ENCODE results near the gene RUNX2.

Gene RUNX2

DNA sequence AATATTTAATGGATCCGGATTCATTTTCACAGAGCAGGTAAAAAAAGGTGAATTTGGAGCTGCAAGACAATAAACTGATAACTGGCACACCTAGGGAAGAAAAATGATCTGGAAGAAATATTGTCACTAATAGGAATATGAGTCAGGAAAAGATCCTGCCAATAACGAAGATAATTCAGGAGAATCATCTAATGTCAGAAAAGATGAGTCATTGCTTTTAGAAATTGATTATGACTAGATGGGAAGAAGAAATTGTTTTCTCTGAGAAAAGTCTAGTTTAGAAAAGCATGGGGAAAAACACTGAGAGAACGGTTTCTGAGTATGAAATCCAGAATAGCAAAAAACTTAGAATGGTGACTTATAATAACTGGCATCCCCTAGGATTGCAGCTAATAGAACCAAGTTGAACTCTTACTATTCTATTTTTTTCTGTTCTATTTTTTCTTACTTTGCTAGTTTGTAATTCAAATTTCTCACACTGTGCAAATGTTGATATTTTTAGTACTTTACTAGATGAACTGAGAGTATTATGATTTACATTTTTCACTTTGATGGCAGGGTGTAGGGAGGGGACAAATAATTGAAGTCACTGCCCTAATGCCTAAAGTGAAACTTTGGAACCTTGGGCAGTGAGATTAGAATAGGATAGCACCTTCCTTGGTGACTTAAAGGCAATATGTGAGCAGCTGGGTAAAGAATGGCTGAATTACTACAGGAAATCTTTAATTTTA lies 87.8 kb downstream of the RUNX2 start:
- DNase-seq: no peak

DNA sequence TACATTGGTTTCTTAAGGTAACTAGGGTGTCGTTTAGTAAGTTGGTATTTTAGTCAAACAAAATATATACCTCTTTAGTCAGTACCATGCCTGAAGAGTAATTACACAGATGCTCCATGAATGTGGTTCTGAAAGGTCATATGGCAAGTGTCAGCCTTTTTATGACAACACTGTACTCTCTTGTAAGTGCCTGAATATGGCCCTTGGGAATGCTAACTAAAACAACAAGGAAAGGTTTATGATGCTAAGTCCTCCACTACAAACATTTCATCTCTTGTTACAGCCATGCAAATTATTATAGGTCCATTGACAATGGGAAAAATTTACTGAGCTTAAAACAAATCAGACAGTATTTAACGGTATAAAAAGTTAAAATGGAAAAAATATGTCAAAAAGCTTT lies 88.6 kb downstream of the RUNX2 start:
- no peak for DNase-seq

DNA sequence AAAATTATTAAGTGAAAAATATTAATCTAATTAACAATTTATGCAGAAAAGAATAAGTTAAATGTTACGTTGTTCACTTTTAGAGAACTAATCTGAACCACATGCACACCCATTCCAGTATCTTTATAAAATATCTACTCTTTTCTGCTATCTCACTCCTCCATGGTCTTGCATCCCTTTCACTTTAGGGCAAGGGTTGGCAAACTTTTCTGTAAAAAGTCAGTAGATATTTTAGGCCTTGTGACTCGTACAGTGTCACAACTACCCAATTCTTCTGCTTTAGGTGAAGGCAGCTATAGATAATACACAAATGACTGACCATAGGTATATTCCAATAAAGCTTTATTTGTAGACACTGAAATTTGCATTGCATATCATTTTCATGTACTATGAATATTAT lies 89.3 kb downstream of the RUNX2 start:
- DNase-seq: no peak

GRCh38 chr6:45419571-45420082 lies 91.5 kb downstream of the RUNX2 start:
- no peak for DNase-seq

DNA sequence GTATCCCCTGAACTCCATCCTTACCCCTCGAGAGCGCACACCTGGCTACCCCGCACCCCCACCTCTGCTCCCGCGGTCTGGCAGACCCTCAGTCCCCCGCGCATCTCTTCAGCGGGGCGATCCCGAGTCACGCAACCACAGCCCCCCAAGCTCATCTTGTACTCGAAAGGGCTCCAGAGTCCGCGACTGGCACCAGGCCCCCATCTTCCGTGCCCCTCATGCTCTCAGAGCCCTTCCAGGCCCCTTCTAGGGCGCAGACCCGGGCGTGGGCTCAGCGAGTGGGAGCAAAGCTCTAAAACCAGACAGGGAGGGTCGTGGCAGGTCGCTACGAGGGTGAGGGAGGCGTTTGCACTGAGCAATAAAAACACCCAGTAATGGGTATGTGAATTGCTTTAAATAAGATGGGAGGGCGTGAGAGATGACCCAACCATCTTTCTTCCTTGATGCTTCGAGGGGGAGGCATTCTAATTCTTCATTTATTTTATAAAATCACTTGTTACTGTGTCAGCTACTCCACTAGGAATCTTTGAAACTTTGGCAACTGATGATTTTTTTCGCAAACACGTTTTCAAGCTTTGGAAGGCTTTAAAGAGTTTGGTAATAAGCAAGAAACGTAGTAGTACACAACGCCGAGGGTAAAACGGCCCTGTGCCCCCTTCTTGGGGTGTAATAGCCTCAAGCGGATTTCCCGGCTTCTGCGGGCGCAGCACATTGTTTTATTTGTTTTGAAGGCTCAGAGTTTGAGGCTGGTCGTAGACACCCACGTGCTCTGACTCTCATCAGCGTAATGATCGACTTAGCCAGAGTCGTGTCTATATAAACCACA lies 92.2 kb downstream of the RUNX2 start:
- no peak for DNase-seq

DNA sequence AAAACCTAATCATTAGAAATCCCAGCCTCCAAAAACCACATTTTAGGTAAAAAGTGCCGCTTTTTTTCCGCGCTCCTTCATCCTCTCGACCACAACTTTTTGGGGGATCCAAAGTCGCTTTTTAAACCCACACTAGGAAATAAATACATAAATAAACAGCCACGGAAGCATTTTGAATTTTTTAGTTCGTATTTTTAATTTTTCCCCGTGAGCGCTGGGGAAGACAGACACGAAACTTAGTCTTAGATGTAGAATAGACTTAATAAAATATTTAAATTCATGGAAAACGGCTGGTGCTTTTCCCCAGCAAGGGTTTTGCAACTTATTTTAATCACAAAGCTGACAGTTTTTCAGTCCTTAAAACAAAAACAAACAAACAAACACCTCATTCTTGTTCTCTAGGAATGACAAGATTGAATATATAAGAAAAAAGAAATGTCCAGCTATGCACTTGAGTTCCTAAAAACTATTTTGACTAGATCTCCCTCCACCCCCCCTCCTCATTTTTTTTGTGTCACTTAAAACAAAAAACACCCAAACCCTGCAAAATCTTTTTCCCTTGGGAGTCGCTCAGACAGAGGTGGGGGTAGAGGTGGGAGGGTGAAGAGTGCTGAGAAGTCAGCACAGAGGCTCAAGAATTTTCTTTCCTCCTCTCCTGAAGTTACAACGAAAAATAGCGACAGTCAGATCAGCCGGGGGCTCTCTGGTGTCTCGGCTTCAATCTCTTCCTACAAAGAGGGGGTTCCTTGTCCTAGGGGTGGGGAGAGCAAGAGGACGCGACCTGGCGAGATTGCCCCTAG lies 93.0 kb downstream of the RUNX2 start:
- DNase-seq: no peak

GRCh38 chr6:45421709-45422502 lies 93.8 kb downstream of the RUNX2 start:
- peak; percentile 29 for DNase-seq

- DNase-seq: peak; percentile 38
These were observed 94.5 kb downstream of the RUNX2 start for GRCh38 chr6:45422503-45423110.

DNA sequence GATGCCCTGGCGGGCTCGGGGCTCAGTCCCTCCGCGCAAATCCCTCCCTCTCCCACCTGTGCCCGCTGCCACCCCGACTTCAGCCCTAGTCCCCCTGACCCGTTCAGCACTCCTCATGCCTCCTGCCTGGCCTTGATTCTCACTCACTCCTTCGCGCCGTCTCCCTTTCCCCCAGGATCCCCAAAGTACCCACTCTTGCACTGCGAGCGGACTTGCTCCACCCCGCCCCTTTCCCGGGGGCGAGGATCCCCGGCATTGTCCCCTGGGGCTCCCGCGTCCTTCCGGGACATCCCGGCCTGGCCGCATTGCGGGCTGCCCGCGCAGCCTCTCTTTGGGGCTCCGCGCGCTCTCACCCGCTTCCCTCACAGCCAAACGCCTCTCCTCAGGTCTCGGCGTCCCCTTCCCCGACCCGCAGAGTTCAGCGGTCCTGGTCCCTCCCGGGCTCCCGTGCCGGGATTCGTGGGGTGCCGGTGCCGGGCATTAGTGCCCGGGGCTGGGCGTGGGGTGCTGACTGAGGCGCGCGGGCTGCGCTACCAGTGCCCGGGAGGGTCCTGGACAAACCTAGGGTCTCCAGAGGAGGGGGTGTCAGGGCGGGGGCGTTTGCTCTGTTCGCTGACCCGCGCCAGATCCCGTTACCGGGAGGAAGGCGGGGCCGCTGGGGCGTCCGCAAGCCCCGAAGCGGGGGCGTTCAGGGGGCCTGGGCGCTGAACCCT lies 95.1 kb downstream of the RUNX2 start:
- DNase-seq: no peak

DNA sequence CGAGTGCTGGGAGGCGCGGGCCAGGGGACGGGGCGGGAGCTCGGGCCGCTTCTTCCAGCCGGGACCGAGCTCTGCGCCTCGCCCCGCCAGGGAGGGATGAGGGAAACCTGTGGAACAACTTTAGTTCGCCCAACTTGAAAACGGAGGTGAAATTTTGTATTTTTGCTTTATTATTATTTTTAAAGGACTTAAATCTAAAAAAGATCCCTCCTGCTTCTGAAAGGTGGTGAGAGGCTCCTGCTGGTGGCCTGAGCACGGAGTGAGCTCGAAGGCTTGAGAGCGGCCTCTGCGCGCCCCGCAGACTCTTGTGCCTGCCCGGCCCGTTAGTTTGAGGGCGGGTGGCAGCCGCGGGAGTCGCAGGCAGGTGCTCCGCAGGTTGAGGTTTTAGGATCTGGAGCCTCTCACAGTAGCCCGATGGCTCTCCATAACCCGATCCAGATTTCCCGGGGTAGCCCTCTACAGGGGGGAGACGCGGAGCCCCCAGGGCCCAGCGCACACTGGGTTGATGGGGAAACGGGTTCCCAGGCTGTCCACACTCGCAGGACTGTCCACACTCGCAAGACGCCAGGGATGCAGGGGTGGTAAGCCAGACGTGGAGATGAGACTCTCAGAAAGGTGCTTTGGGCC lies 95.8 kb downstream of the RUNX2 start:
- no peak for DNase-seq

DNA sequence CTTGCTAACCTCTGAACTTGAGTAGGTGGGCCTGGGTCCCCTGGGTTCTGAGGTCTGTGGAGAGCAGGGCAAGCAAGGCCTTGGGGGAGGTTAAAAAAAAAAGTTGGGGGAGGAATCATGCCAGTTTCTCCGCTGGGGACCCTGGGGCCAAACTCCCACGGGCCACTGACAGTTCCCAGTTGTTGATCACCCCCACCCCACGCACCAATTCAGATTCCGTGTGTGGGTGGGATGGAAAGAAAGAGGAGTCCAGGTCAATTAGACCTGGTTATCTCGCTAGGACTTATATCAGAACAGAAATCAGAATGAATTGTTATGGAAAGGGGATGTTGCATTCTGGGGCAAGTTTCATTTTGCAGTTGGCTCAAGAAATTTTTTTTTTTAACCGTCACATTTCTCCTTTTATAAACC lies 96.3 kb downstream of the RUNX2 start:
- no peak for DNase-seq

- no peak for DNase-seq
These were observed 98.1 kb downstream of the RUNX2 start for GRCh38 chr6:45426251-45426650.

DNA sequence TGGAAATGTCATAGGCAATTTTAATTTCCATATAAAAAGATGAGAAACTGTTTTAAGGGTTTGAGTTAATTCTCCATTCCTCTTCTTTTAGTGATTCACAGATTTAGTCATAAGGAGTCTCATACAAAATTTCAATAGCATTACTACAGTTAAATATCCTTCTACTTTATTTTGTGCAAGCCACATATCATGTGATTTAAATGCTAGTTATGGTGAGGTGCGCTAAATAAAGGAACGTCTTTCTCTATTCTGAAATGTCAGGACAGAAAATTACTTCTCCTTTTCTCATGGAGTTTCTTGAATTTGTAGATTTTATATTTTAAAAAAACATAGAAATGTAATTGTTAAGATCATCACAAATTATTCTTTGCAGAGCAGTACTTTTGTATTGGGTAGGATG lies 99.6 kb downstream of the RUNX2 start:
- no peak for DNase-seq

DNA sequence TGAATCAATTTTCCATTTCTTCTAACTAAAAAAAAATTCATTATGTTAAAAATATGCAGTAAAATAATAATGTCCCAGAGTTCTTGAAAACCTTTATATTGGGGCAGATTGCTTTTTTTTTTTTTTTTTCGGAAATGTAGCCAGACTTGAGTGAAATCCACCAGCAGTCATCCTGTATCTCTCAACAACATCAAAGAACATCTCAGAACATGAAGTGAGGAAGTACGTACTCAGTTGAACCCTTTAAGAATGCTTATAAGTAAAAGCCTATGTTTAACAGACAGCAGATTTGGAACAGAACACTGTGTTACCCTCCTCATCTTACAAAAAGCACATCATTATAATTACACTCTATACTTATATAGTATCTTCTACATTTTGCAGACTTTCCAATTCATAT lies 100.6 kb downstream of the RUNX2 start:
- no peak for DNase-seq

- DNase-seq: no peak
These were observed 102.6 kb downstream of the RUNX2 start for GRCh38 chr6:45430590-45431202.

DNA sequence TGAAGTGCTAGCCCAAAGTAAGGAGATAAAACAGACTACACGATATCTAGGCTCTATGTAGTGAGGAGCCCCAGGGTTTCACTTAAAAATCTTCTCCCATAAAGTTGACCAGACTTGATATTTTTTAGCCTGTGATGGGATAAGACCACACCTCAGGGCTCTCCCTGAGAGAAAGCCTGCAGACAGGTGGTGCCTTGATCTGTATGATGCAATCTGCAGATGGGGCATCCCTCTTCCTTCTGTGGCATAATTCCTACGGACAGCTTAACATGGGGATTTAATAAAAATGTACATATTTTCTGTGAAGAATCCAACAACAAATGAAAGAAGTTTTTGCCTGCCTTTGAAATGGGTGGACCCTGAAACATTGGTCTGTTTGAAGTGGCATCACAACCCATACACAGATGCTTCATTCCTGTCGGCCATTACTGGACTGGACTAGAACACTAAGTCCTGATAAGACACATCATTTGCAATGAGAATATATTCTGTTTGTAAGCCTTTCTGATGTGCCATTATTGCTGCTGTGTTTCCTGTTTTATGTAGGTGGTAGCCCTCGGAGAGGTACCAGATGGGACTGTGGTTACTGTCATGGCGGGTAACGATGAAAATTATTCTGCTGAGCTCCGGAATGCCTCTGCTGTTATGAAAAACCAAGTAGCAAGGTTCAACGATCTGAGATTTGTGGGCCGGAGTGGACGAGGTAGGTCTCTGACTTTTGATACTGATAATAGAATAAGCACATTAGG lies 103.4 kb downstream of the RUNX2 start:
- no peak for DNase-seq

DNA sequence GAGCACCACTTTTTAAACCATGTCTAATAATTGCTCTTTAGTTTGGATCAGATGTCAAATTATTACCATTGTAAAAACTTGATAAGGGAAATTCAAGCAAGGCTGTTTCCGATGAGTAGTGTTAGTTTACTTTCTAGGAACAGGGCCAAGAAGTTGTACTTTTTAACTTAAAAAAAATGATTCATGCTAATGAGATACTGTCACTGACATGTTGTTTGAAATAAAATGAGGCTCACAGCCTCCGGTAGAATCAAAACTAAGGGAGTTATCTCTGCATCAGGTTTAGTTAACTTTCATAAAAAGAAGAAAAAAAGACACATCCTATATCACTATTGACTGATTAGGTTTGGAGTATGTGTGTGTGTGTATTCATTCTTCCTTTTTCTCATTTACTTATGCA lies 104.8 kb downstream of the RUNX2 start:
- DNase-seq: no peak

DNA sequence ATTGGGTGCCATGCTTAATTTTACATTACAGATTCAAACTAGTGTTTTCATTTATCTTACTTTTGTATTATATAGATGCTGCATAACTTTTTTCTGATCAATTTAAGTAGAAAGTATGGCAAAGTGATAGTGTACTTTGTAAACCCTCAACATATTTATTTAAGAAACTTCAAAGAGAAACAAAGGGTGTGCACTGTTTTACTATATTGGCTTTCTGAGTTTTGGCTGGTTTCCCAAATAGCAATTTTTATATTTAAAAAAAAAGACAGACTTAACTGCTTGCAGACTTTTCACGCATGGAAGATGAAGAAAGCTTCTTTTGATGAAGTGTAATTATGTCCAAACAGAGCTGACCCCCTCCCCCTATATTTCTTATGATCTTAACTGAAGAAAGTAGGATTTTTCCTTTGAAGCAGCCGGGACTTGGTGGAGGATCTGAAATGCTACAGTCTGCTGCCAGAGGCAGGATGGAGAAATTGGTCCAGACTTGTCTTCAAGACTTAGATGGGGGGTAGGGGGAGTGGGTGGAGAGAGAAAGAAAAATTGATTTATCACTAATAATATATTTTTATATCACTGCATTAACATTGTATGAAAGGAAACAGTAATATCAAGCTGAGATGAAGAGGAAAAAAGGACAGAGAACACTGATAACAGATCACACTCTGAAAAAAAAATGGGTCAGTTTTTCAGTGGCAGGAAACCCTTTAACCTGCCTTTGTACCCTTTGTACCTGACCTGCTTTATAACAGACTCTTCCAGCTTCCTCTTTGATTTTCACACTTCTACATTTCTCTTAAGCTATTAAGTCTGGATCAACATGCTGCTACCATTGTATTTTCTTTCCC lies 105.6 kb downstream of the RUNX2 start:
- no peak for DNase-seq

DNA sequence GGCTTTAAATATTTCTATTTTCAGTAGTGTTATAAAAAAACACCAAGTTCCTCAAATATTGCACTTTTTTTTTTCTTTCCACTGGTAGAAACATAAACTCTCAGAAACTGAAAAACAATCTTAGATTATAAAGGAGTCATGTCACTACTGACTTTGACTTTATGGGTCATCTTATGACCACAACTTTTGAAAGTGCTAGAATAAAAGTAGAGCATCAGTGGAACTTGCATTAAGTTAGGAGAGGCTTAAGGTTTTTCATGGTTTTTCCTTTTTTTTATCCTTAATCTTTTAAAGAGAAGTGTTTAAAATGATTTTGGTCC lies 106.2 kb downstream of the RUNX2 start:
- DNase-seq: no peak
